ENCODE data around the gene DLK1.

DLK1 gene

GRCh38 chr14:100782516-100783320 lies 56.0 kb downstream of the DLK1 start:
- no peak for TF ChIP-seq CTCF (IDR thresholded peaks at IDR 0.05; ENCODE audit: low read depth, low read length)
- no peak for DNase-seq (ENCODE audit: extremely low read depth, low read depth)

DNA sequence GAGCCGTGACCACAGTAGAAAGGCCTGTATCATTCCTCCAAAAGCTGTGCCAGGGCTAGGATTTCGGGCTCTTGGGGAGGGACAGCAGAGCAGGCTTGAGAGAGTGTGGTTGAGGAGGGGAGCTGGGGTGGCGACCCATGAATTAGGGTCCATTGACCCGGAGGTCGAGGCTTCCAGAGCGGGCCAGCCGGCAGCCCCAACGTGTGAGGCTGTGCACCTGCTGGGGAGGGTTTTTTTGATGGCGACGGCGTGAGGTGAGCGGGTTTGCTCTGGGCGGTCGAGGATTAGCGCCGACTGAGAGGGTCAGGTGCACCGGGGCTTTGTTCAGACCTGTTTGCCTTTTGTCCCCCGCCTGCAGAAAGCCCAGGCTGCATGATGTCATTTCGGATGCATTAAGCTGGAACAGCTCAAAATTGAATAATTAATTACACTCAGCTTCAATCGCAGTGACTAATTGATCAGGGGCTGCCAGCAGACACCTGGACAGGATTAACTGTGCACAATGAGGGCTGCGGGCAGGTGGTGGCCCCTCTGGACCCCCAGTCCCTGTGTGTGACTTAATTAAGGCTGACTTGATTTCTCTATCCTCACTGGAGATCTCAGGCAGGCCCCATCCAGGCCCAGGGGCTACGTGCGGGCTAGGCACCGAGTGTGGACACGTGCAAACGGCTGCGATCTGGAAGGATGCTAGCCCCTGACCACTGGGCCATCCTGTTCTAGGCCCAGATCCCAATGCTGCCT lies 57.1 kb downstream of the DLK1 start:
- TF ChIP-seq CTCF (IDR thresholded peaks at IDR 0.05; ENCODE audit: low read depth, low read length) = no peak
- no peak for DNase-seq (ENCODE audit: extremely low read depth, low read depth)

GRCh38 chr14:100784523-100785337 lies 58.0 kb downstream of the DLK1 start:
- DNase-seq (ENCODE audit: extremely low read depth, low read depth) = no peak
- no peak for TF ChIP-seq CTCF (IDR thresholded peaks at IDR 0.05; ENCODE audit: low read depth, low read length)

DNA sequence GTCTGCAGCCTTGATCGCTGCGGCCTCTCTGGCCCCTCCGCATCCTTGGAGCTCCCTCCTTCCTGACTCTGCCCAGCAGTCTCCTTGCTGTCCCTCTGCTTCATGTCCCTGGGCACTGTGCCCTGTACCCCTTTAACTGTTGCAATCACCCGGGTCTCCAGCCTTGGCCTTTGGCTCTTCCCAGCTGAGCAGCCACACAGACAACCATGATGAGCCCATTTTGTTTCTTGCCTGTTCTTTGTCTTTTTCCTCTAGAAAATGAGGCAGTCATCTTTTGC lies 58.6 kb downstream of the DLK1 start:
- TF ChIP-seq CTCF (IDR thresholded peaks at IDR 0.05; ENCODE audit: low read depth, low read length) = no peak
- DNase-seq (ENCODE audit: extremely low read depth, low read depth) = no peak

DNA sequence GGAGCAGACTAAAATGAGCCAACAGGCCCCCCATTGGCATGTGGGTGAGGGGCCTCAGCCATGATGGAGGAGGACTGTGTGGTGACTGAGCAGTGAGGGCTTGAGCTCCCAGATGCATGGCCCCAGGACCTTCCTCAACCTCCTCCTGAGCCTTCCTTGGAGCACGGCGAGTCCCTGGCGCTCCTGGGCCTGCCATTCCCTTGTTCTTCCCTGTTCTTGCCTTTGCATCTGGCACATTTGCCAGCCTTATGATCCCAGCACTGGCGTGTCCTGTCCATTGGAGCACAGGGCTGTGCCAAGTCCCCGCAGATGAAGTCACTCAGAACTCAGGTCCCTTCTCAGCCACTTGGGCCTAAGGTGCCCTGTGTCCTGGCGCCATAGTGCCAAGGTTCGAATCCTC lies 58.9 kb downstream of the DLK1 start:
- no peak for TF ChIP-seq CTCF (IDR thresholded peaks at IDR 0.05; ENCODE audit: low read depth, low read length)
- DNase-seq (ENCODE audit: extremely low read depth, low read depth) = no peak

DNA sequence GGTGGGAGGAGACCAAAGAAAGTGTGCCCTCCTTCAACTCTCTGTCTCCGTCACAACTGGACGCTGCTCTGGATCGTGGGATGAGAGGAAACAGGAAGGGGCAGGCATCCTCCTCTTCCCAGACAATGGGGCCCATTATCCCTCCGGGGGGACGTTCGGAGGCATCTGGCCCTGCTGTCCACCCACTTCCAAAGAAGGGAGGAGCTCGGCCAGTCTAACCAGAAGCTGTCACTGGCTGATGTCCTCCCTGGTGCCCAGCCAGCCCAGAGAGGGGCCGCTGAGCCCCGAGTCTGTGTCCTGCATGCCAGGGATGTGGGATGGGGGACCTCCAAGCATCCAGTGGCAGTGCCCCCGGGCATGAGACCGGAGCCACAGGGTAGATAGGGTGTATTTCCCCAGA lies 59.4 kb downstream of the DLK1 start:
- TF ChIP-seq CTCF (IDR thresholded peaks at IDR 0.05; ENCODE audit: low read depth, low read length) = no peak
- DNase-seq (ENCODE audit: extremely low read depth, low read depth) = no peak
